SK-N-MC (cell line): ENCODE measurements around the gene CMSS1.

Experiments
- EZH2 ChIP-seq: fragments of 200-600 bp; sonication (generic); IDR thresholded peaks from one replicate; pipeline ENCODE4 v1.6.1; 2017; ENCODE audit warnings: antibody characterized with exemption
- FOXP2 ChIP-seq: optimal IDR thresholded peaks from 2 replicates; pipeline ENCODE3; 2011; ENCODE audit warnings: mild to moderate bottlenecking, moderate library complexity; ENCODE audit not compliant: insufficient read depth; ENCODE audit errors: extremely low read length, control extremely low read depth
- POLR2AphosphoS5 ChIP-seq: IDR thresholded peaks from 2 replicates; pipeline ENCODE4 v1.6.1; 2012; ENCODE audit warnings: mild to moderate bottlenecking, low read depth, low read length, borderline replicate concordance

GRCh38 chr3:100124201-100124761, 306.6 kb downstream of the CMSS1 start:
- TF ChIP-seq POLR2AphosphoS5 = no peak
- no peak for TF ChIP-seq EZH2
- TF ChIP-seq FOXP2 = no peak
